OCI-M2 (cell line): ENCODE data around the gene MDP1.
"Not testable (repeated sequence)": the region's sequence is repeated elsewhere in the genome, so short reads cannot be mapped to it uniquely, and the experiment has no call there.

Experiments used
- DNase-seq: peaks from one replicate; lab custom pipeline; 2025; ENCODE audit not compliant: unreplicated experiment; lab: John Stamatoyannopoulos, UW

The MDP1 gene

GRCh38 chr14:24251880-24252288 lies 36.0 kb upstream of the MDP1 start:
- no peak for DNase-seq

DNA sequence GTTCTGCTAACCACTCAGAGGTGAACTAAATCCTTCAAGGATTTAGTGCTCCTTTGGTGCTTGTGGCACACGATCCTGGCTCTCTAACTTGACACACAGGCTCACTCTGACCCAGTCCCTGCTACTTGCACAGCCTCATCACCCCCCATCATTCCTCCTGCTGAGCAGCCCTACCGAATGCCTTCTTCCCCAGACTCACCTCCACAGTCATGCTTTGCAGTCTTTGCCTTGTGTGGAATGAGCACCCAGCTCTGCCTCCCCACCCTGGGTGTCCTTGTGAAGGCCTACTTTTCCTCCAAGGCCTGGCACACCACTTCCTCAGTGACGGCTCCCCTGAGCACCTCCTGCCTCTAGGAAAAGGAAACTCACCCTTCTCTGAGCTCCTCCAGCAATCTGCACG lies 34.5 kb upstream of the MDP1 start:
- DNase-seq = no peak

- no peak for DNase-seq
Measured at GRCh38 chr14:24249230-24250021, 33.6 kb upstream of the MDP1 start.

DNA sequence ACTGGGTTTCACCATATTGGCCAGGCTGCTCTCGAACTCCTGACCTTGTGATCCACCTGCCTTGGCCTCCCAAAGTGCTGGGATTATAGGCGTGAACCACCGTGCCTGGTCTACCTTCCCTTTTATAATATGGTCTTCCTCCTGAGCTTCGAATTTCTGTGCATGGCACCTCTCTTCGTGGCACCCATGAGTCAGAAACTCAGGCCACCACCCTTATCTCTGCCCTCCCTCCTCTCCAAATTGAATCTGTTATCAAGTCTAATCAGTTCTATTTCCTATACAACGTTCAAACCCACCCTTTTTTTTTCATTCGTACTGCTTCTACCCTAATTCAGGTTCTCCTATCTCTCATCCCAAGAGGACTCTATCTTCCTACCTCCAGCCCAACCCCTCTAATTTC lies 31.6 kb upstream of the MDP1 start:
- no peak for DNase-seq

DNA sequence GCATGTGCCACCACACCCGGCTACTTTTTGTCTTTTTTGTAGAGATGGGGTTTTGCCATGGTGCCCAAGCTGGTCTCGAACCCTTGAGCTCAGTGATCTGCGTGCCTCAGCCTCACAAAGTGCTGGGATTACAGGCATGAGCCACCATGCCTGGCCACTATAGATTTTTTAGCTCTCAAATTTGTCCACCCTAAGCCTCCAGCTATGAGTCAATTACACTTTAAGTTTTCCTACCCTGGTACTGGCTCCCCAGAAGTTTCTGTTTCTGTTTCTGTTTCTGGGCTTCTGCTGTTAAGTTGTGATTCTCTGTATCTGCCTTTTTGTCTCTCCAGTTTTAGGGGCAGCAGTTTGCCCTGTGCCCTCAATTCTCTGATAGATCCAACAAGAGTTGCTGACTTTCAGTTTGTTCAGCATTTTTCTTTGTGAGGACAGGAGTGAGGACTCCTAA lies 30.9 kb upstream of the MDP1 start:
- DNase-seq = no peak

DNA sequence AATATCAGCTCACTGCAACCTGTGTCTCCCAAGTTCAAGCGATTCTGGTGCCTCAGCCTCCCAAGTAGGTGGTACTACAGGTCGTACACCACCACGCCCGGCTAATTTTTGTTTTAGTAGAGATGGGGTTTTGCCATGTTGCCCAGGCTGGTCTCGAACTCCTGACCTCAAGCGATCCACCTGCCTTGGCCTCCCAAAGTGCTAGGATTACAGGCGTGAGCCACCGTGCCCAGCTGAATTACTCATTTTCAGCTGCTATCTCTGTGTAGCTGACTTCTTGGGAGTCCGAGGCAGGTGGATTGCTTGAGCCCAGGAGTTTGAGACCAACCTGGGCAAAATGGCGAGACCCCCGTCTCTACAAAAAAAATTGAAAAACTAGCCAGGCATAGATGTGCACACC lies 29.5 kb upstream of the MDP1 start:
- DNase-seq = not testable (repeated sequence)

DNA sequence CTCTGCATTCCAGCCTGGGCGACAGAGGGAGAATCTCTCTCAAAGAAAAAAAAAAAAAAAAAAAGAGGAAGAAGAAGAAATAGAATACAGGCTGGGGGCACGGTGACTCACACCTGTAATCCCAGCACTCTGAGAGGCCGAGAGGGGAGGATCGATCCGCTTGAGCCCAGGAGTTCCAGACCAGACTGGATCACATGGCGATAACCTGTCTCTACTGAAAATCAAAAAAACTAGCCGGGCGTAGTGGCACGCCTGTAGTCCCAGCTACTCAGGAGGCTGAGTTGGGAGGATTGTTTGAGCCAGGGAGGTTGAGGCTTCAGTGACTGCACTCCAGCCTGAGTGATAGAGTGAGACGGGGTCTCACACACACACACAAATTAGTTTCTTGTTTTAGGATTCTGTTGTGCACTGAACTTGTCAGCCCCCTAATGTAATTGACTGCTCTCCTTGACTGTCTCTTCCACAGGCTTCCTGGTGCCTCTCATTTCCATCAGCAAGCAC lies 27.5 kb upstream of the MDP1 start:
- peak; percentile 67 for DNase-seq

DNA sequence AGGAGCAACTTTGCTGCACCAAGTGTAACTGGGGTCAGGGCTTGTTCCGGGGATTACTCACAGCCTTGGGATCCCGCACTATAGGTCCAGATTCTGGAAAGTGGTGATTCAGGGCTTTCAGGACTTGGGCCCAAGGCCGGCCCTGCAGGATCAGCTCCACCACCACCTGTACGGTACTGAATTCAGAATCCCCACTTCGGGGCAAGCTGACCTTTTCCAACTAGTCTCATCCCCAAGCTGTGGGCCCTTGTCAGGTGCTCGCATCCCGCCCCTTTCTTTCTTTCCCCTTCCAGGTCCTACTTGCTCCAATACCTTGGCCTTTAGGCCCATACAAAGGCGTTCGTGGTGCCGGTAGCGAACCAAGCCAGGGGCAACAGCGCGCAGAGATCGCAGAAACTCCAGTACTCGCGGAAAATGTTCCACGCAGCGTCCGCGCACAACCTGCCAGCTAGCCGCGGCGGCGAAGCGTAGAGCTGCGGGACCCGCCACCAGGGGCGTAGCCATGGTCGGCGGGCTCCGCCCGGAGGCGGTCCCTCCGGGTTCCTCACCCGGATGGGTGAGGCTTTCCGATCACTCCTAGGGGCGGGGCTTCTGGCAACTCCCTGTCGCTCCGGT lies 26.1 kb upstream of the MDP1 start:
- DNase-seq = peak; percentile 98

DNA sequence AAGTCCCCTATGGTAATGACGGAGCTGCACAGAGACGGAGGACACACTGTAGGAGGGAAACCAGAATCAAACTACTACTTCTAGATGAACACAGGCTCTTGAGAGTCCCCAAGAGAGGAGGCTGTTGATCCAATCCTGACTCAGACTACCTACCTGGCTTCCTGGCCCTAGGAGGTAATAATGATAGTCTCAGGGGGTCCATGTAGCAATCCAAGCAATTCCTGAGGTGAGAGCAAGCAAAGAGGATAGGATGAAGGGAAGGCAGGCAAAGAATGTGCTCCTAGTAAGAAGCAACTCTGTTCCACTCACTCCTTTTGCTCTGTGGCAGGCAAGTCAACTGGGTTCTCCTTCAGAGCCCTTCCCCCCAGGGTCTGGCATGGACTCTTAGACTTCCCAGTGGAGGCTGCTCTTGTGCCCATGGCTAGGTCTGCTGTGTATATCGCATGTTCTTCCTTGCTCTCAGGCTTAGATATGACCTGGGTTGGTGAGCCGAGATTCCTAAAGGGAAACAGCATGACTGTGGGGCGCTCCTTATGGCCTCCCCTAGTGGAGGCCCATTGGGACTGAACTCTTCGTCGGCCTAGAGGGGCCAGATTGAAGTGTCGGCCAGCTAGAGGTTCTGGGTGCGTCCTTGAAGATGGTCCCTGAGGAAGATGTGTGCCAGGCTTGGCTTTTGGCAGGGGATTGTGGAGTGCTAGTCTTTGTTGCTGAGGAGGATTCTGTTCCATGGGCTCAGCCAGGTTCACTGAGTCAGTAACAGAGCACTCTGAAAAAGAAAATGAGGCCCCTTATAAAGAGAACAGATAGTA lies 24.4 kb upstream of the MDP1 start:
- no peak for DNase-seq

- no peak for DNase-seq
Measured at GRCh38 chr14:24238527-24239037, 22.7 kb upstream of the MDP1 start.

- no peak for DNase-seq
Measured at GRCh38 chr14:24238123-24238522, 22.3 kb upstream of the MDP1 start.

GRCh38 chr14:24237463-24237955 lies 21.6 kb upstream of the MDP1 start:
- no peak for DNase-seq

DNA sequence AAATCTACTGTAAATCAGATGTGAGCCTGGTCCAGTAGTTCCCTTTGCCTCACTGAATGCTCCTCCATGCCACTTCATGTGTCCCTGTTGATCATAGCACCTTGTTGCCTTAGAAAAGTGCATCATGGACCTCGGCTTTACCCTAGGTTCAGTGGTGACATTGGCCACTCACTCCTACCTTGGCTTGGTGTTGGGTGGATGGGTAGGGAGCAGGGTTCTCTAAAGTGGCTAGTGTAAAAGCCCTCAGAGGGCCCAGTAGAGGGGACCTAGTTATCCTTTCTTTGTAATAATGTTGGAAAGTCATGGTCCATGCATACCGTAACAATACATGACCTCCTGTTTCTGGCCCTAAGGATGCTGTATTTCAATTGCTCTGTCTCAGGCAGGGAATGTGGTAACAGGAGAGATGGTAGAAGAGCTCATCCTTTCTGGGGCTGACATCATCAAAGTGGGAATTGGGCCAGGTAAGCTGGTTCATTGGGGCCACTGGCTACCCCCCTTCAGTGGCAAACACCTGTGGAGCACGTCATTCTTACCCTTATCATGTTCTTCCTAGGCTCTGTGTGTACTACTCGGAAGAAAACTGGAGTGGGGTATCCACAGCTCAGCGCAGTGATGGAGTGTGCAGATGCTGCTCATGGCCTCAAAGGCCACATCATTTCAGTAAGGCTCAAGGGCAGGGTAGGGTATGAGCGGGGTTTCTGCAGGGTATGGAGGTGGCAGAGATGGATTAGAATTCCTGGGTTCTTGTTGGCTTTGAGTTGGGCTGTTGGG lies 21.0 kb upstream of the MDP1 start:
- no peak for DNase-seq

DNA sequence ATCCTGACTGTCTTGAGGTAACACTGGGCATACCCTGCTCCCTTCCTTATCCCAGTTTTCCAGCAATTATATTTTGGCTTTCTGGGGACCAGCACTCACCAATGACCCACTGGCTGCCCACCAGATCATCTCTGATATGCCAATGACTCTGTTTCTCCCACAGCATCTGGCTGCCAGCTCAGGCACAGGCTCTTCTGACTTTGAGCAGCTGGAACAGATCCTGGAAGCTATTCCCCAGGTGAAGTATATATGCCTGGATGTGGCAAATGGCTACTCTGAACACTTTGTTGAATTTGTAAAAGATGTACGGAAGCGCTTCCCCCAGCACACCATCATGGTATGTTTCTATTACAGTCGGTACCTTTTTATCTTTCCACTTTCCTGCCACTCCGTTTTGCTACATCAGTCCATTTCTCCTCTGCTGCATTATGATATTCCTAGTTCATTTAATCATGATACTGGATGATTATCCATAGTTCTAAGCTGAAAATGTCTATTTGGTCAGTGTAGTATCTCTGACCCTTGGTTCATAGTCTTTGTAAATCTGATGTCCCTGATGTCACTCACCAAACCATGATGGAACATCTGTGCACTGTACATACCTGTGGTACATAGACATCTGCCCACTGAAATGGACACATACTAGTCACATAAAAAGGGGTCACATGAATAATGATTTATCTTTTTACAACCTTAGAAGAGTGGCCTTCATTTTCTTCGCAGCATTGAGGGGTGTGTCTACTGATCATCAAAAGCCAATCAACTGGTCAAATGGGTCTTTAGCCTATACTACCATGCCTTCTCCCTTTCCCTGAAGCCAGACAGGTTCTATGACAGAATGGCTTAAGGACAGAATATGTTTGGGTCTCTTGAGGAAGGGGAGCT lies 20.2 kb upstream of the MDP1 start:
- DNase-seq = no peak

GRCh38 chr14:24234095-24235005 lies 18.5 kb upstream of the MDP1 start:
- no peak for DNase-seq

- no peak for DNase-seq
Measured at GRCh38 chr14:24233538-24233866, 17.6 kb upstream of the MDP1 start.

GRCh38 chr14:24232645-24233537 lies 17.0 kb upstream of the MDP1 start, which contains the start of gene GMPR2:
TSS of gene GMPR2 (plus strand) at chr14:24232929. CDS start at chr14:24233254, 325 bp downstream.
- peak; percentile 96 for DNase-seq
